Activated T-helper 2 cell treated with anti-CD3 and anti-CD28 coated beads, Interferon-gamma antibody, Interleukin-2, Interleukin-4, amounts not matched to agents 10 μg/mL and 5 μg/mL and 100 μg/mL, durations not matched to agents 14 hours and 24 hours and 36 hours (primary cell): ENCODE measurements around the gene TSGA10IP. TPM values are rescaled to one million over a fixed set of nuclear protein-coding genes. Genes with fewer than 3 reads are reported as not detected.
A peak's percentile ranks its signal among the peaks of the same experiment; 100 is the strongest.

Experiments
- DNase-seq: peaks from one replicate; pipeline ENCODE4 v3.0.0; 2021; ENCODE audit warnings: low spot score
- H3K27ac Mint-ChIP-seq: one replicate; pipeline ENCODE4 v1.8.0; 2021; ENCODE audit warnings: mixed read lengths
- H3K27me3 Mint-ChIP-seq: one replicate; pipeline ENCODE4 v1.8.0; 2021; ENCODE audit warnings: low read depth, mixed read lengths
- H3K36me3 Mint-ChIP-seq: one replicate; pipeline ENCODE4 v1.8.0; 2021; ENCODE audit warnings: low read depth, mixed read lengths
- H3K4me1 Mint-ChIP-seq: one replicate; pipeline ENCODE4 v1.8.0; 2021; ENCODE audit warnings: low read depth, mixed read lengths
- H3K4me3 Mint-ChIP-seq: one replicate; pipeline ENCODE4 v1.8.0; 2021; ENCODE audit warnings: low read depth, mild to moderate bottlenecking, moderate library complexity, mixed read lengths
- H3K9me3 Mint-ChIP-seq: one replicate; pipeline ENCODE4 v1.8.0; 2021; ENCODE audit warnings: mixed read lengths
- intact Hi-C: fragments of 100-400 bp; cut with micrococcal nuclease; formaldehyde crosslinking; loops from one replicate; pipeline ENCODE4 v1.15.1; 2023
- total RNA-seq: library from RNA; stranded (reverse); gene quantifications from 2 replicates; pipeline ENCODE4 v1.2.3, GENCODE V29; 2022

TSGA10IP gene
- total RNA-seq, 1 donor from 2014 or later = not detected

GRCh38 chr11:65960824-65961266 is 15.6 kb downstream of the TSGA10IP start:
- no peaks in the 10 kb centered on the region for H3K9me3 Mint-ChIP-seq
- peak overlapping the region; percentile 97 for H3K27ac Mint-ChIP-seq

GRCh38 chr11:65961267-65962140 is 16.2 kb downstream of the TSGA10IP start, which contains the start of gene SART1:
Gene SART1, plus strand, starts transcription at chr11:65961734. Its CDS starts 47 bp downstream, at chr11:65961781.
- Mint-ChIP-seq H3K27me3 (no peaks in the 10 kb centered on the region), H3K9me3 (no peaks in the 10 kb centered on the region), H3K4me1 (peaks cover 35% of the 10 kb centered on the region), H3K36me3 (peaks cover 42% of the 10 kb centered on the region), H3K4me3 (peak within 1 kb of the TSS; percentile 96), H3K27ac (peak within 1 kb of the TSS; percentile 97)
- intact Hi-C loops = loop anchor here (1.0 to 2.0 kb wide), 4 partner anchors 33 to 73 kb away; partner anchors contain the start of genes BANF1, C11orf68, DRAP1 and EIF1AD
- peak; percentile 94 for DNase-seq

More at GRCh38 chr11:65960824-65961266, 15.6 kb downstream of the TSGA10IP start:
- intact Hi-C loops = loop anchor here (1.0 to 2.0 kb wide), 4 partner anchors 32 to 72 kb away; partner anchors contain the start of genes BANF1, C11orf68, DRAP1 and EIF1AD
- Mint-ChIP-seq H3K36me3 (peaks cover 35% of the 10 kb centered on the region), H3K4me3 (peak overlapping the region; percentile 96), H3K27me3 (no peaks in the 10 kb centered on the region), H3K4me1 (peaks cover 36% of the 10 kb centered on the region)
- no peak for DNase-seq

GRCh38 chr11:65962141-65962564 is 16.9 kb downstream of the TSGA10IP start:
- no peaks in the 10 kb centered on the region for H3K9me3 Mint-ChIP-seq
- H3K27me3 Mint-ChIP-seq = no peaks in the 10 kb centered on the region
- H3K36me3 Mint-ChIP-seq = peaks cover 49% of the 10 kb centered on the region
- intact Hi-C loops = no loop called here
- DNase-seq = no peak
- peak overlapping the region; percentile 96 for H3K4me3 Mint-ChIP-seq
- peaks cover 29% of the 10 kb centered on the region for H3K4me1 Mint-ChIP-seq
- H3K27ac Mint-ChIP-seq = peak overlapping the region; percentile 59

- Mint-ChIP-seq H3K4me1 (peaks cover 24% of the 10 kb centered on the region), H3K4me3 (no peak overlapping the region), H3K36me3 (peaks cover 71% of the 10 kb centered on the region), H3K27me3 (no peaks in the 10 kb centered on the region), H3K9me3 (no peaks in the 10 kb centered on the region), H3K27ac (no peak overlapping the region)
- intact Hi-C loops = no loop called here
- no peak for DNase-seq
These were observed 19.6 kb downstream of the TSGA10IP start for GRCh38 chr11:65964906-65965305.

GRCh38 chr11:65965986-65966762 is 20.9 kb downstream of the TSGA10IP start:
- Mint-ChIP-seq H3K9me3 (no peaks in the 10 kb centered on the region), H3K27me3 (no peaks in the 10 kb centered on the region), H3K4me3 (no peak overlapping the region), H3K36me3 (peaks cover 78% of the 10 kb centered on the region), H3K4me1 (peaks cover 20% of the 10 kb centered on the region), H3K27ac (no peak overlapping the region)
- DNase-seq = no peak
- intact Hi-C loops = no loop called here

GRCh38 chr11:65967329-65967934 is 22.2 kb downstream of the TSGA10IP start:
- H3K4me3 Mint-ChIP-seq = no peak overlapping the region
- peaks cover 16% of the 10 kb centered on the region for H3K4me1 Mint-ChIP-seq
- no peak for DNase-seq
- H3K27me3 Mint-ChIP-seq = no peaks in the 10 kb centered on the region
- intact Hi-C loops = no loop called here
- H3K36me3 Mint-ChIP-seq = peaks cover 80% of the 10 kb centered on the region
- no peaks in the 10 kb centered on the region for H3K9me3 Mint-ChIP-seq
- no peak overlapping the region for H3K27ac Mint-ChIP-seq

- intact Hi-C loops = no loop called here
- Mint-ChIP-seq H3K36me3 (peaks cover 80% of the 10 kb centered on the region), H3K4me1 (peaks cover 6% of the 10 kb centered on the region), H3K27ac (no peak overlapping the region), H3K9me3 (no peaks in the 10 kb centered on the region), H3K27me3 (no peaks in the 10 kb centered on the region), H3K4me3 (no peak overlapping the region)
- DNase-seq = no peak
These were observed 23.6 kb downstream of the TSGA10IP start for GRCh38 chr11:65968600-65969482.

- Mint-ChIP-seq H3K9me3 (no peaks in the 10 kb centered on the region), H3K27me3 (no peaks in the 10 kb centered on the region), H3K36me3 (peaks cover 69% of the 10 kb centered on the region), H3K4me1 (no peaks in the 10 kb centered on the region), H3K4me3 (no peak overlapping the region), H3K27ac (no peak overlapping the region)
- no peak for DNase-seq
- intact Hi-C loops = no loop called here
These were observed 26.8 kb downstream of the TSGA10IP start for GRCh38 chr11:65972116-65972515.

- Mint-ChIP-seq H3K4me1 (no peaks in the 10 kb centered on the region), H3K27ac (no peak overlapping the region), H3K4me3 (no peak overlapping the region), H3K27me3 (no peaks in the 10 kb centered on the region), H3K36me3 (peaks cover 66% of the 10 kb centered on the region), H3K9me3 (no peaks in the 10 kb centered on the region)
- no peak for DNase-seq
- intact Hi-C loops = no loop called here
These were observed 28.3 kb downstream of the TSGA10IP start for GRCh38 chr11:65973439-65974110.

- peaks cover 63% of the 10 kb centered on the region for H3K36me3 Mint-ChIP-seq
- intact Hi-C loops = no loop called here
- no peak for DNase-seq
- H3K4me1 Mint-ChIP-seq = no peaks in the 10 kb centered on the region
- no peaks in the 10 kb centered on the region for H3K9me3 Mint-ChIP-seq
- H3K27ac Mint-ChIP-seq = no peak overlapping the region
- H3K27me3 Mint-ChIP-seq = no peaks in the 10 kb centered on the region
- H3K4me3 Mint-ChIP-seq = no peak overlapping the region
These were observed 30.5 kb downstream of the TSGA10IP start for GRCh38 chr11:65975771-65976170.
